ENCODE measurements around the gene TTC9.

The TTC9 gene

DNA sequence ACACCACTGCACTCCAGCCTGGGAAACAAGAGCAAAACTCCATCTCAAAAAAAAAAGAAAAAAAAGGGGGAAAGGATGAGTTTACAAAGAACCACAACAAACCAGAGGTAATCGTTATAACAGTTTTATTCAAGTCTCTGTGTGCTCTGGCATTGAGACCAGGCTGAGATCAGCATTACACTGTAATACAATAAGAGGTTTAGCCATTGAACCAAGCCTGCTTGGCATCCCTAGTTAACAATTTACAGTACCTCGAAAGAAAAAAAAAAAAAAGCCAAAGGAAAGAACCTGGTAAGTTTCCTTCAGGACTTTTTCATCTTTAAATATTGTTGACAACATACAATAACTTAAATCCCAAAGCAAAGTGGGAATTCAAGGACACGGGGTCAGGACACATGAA lies 80.7 kb downstream of the TTC9 start:
- no peak overlapping the region for H3K9ac ChIP-seq (ENCODE audit: low read length)
- TF ChIP-seq, protein P1, sequence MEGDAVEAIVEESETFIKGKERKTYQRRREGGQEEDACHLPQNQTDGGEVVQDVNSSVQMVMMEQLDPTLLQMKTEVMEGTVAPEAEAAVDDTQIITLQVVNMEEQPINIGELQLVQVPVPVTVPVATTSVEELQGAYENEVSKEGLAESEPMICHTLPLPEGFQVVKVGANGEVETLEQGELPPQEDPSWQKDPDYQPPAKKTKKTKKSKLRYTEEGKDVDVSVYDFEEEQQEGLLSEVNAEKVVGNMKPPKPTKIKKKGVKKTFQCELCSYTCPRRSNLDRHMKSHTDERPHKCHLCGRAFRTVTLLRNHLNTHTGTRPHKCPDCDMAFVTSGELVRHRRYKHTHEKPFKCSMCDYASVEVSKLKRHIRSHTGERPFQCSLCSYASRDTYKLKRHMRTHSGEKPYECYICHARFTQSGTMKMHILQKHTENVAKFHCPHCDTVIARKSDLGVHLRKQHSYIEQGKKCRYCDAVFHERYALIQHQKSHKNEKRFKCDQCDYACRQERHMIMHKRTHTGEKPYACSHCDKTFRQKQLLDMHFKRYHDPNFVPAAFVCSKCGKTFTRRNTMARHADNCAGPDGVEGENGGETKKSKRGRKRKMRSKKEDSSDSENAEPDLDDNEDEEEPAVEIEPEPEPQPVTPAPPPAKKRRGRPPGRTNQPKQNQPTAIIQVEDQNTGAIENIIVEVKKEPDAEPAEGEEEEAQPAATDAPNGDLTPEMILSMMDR (IDR thresholded peaks at IDR 0.05; ENCODE audit: insufficient read depth, low read length, poor library complexity, severe bottlenecking): no peak
- no peak for TF ChIP-seq EZH2phosphoT487 (conservative IDR thresholded peaks at IDR 0.05; ENCODE audit: low read length)
- no peaks in the 10 kb centered on the region for H3K79me2 ChIP-seq (ENCODE audit: insufficient read depth, low read length)
- H3K9me2 ChIP-seq (replicated peaks; ENCODE audit: insufficient read depth, low read length): no peaks in the 10 kb centered on the region
- H3K4me3 ChIP-seq (ENCODE audit: insufficient read depth, low read length, poor library complexity, severe bottlenecking): no peak overlapping the region
- H3F3A ChIP-seq (ENCODE audit: insufficient read depth): no peaks in the 10 kb centered on the region
- H4K20me1 ChIP-seq (ENCODE audit: low read depth, low read length): no peaks in the 10 kb centered on the region
- H3K36me3 ChIP-seq (ENCODE audit: low read length): no peaks in the 10 kb centered on the region
- H3K27ac ChIP-seq (ENCODE audit: low read depth, low read length): no peak overlapping the region
- H2AFZ ChIP-seq (ENCODE audit: low read depth, low read length, severe bottlenecking): no peak overlapping the region
- no peaks in the 10 kb centered on the region for H3K27me3 ChIP-seq (ENCODE audit: low read length)
- no peak overlapping the region for H3K4me2 ChIP-seq (ENCODE audit: low read depth, low read length, poor library complexity, severe bottlenecking)
- no peaks in the 10 kb centered on the region for H3K9me3 ChIP-seq (ENCODE audit: insufficient read depth, low read length)

- Histone ChIP-seq H2AFZ (ENCODE audit: low read depth, low read length, severe bottlenecking) (no peak overlapping the region), H3K9ac (ENCODE audit: low read length) (no peak overlapping the region), H3K9me3 (ENCODE audit: insufficient read depth, low read length) (no peaks in the 10 kb centered on the region), H3K4me2 (ENCODE audit: low read depth, low read length, poor library complexity, severe bottlenecking) (no peak overlapping the region), H3K4me3 (ENCODE audit: insufficient read depth, low read length, poor library complexity, severe bottlenecking) (no peak overlapping the region), H3F3A (ENCODE audit: insufficient read depth) (no peaks in the 10 kb centered on the region), H3K9me2 (replicated peaks; ENCODE audit: insufficient read depth, low read length) (no peaks in the 10 kb centered on the region), H3K27ac (ENCODE audit: low read depth, low read length) (no peak overlapping the region), H4K20me1 (ENCODE audit: low read depth, low read length) (no peaks in the 10 kb centered on the region), H3K36me3 (ENCODE audit: low read length) (no peaks in the 10 kb centered on the region), H3K27me3 (ENCODE audit: low read length) (no peaks in the 10 kb centered on the region), H3K79me2 (ENCODE audit: insufficient read depth, low read length) (no peaks in the 10 kb centered on the region)
- TF ChIP-seq, protein P1 (IDR thresholded peaks at IDR 0.05; ENCODE audit: insufficient read depth, low read length, poor library complexity, severe bottlenecking): no peak
- TF ChIP-seq EZH2phosphoT487 (conservative IDR thresholded peaks at IDR 0.05; ENCODE audit: low read length): no peak
Observed at GRCh38 chr14:70723276-70723675, 81.6 kb downstream of the TTC9 start.

- Histone ChIP-seq H3K4me2 (ENCODE audit: low read depth, low read length, poor library complexity, severe bottlenecking) (no peak overlapping the region), H2AFZ (ENCODE audit: low read depth, low read length, severe bottlenecking) (no peak overlapping the region), H3K9me3 (ENCODE audit: insufficient read depth, low read length) (no peaks in the 10 kb centered on the region), H3K27ac (ENCODE audit: low read depth, low read length) (no peak overlapping the region), H3K27me3 (ENCODE audit: low read length) (no peaks in the 10 kb centered on the region), H4K20me1 (ENCODE audit: low read depth, low read length) (no peaks in the 10 kb centered on the region), H3K79me2 (ENCODE audit: insufficient read depth, low read length) (no peaks in the 10 kb centered on the region), H3K9ac (ENCODE audit: low read length) (no peak overlapping the region), H3K4me3 (ENCODE audit: insufficient read depth, low read length, poor library complexity, severe bottlenecking) (no peak overlapping the region), H3K36me3 (ENCODE audit: low read length) (0 out of 2 replicates have a peak, but pooled peaks cover under 1% of the 10 kb centered on the region), H3K9me2 (replicated peaks; ENCODE audit: insufficient read depth, low read length) (no peaks in the 10 kb centered on the region), H3F3A (ENCODE audit: insufficient read depth) (no peaks in the 10 kb centered on the region)
- TF ChIP-seq, protein P1 (IDR thresholded peaks at IDR 0.05; ENCODE audit: insufficient read depth, low read length, poor library complexity, severe bottlenecking): no peak
- TF ChIP-seq EZH2phosphoT487 (conservative IDR thresholded peaks at IDR 0.05; ENCODE audit: low read length): no peak
Observed at GRCh38 chr14:70724110-70724509, 82.4 kb downstream of the TTC9 start.
